GM12801 (cell line): ENCODE data around the gene NOX3.

ENCODE experiments used
- CTCF ChIP-seq: IDR thresholded peaks from one replicate; pipeline ENCODE4 v1.5.1; 2011; ENCODE audit warnings: control low read depth; ENCODE audit not compliant: insufficient read length; ENCODE audit errors: extremely low read depth

NOX3 gene

GRCh38 chr6:155486721-155487294 lies 31.2 kb upstream of the NOX3 start:
- TF ChIP-seq CTCF, result no peak

- no peak for TF ChIP-seq CTCF
Measured at GRCh38 chr6:155485756-155486155, 30.1 kb upstream of the NOX3 start.

- no peak for TF ChIP-seq CTCF
Measured at GRCh38 chr6:155483858-155484257, 28.2 kb upstream of the NOX3 start.

- TF ChIP-seq CTCF, result no peak
Measured at GRCh38 chr6:155481215-155481614, 25.6 kb upstream of the NOX3 start.

GRCh38 chr6:155473741-155474140 lies 18.1 kb upstream of the NOX3 start:
- TF ChIP-seq CTCF, result no peak

- TF ChIP-seq CTCF, result no peak
Measured at GRCh38 chr6:155472886-155473285, 17.2 kb upstream of the NOX3 start.

- TF ChIP-seq CTCF, result no peak
Measured at GRCh38 chr6:155466539-155466938, 10.9 kb upstream of the NOX3 start.
